ENCODE data around the gene PAQR5. TPM values are rescaled to one million over a fixed set of nuclear protein-coding genes. Genes with fewer than 3 reads are reported as not detected.

PAQR5 gene
- total RNA-seq, 4 donors from 2014 or later = 19.4 to 30.5 (median 24.5) TPM

GRCh38 chr15:69314736-69315135 lies 16.0 kb downstream of the PAQR5 start:
- peak overlapping the region in 2 of 4 donors; percentile 65 to 79 for H3K27ac ChIP-seq
- no peaks in the 10 kb centered on the region for H3K27me3 ChIP-seq
- peak in 1 of 3 donors; percentile 29 for DNase-seq
- H3K36me3 ChIP-seq = no peaks in the 10 kb centered on the region
- H3K4me1 ChIP-seq = peaks cover 0 to 34% (median 0%) of the 10 kb centered on the region in 4 donors
- H3K4me3 ChIP-seq = no peak overlapping the region
- no peaks in the 10 kb centered on the region for H3K9me3 ChIP-seq
- TF ChIP-seq POLR2A (IDR thresholded peaks at IDR 0.05) = no peak
- no peak for TF ChIP-seq CTCF (IDR thresholded peaks at IDR 0.05)

GRCh38 chr15:69315402-69316110 lies 16.8 kb downstream of the PAQR5 start:
- TF ChIP-seq CTCF (IDR thresholded peaks at IDR 0.05) (no peak), POLR2A (IDR thresholded peaks at IDR 0.05) (no peak)
- peaks cover 0 to 34% (median 0%) of the 10 kb centered on the region in 4 donors for H3K4me1 ChIP-seq
- peak overlapping the region in 1 of 4 donors; percentile 0 for H3K27ac ChIP-seq

GRCh38 chr15:69316291-69316690 lies 17.6 kb downstream of the PAQR5 start:
- H3K9me3 ChIP-seq = no peaks in the 10 kb centered on the region
- no peak for TF ChIP-seq POLR2A (IDR thresholded peaks at IDR 0.05)
- no peak for TF ChIP-seq CTCF (IDR thresholded peaks at IDR 0.05)
- H3K4me1 ChIP-seq = peaks cover 0 to 34% (median 0%) of the 10 kb centered on the region in 4 donors
- no peaks in the 10 kb centered on the region for H3K27me3 ChIP-seq
- peak in 1 of 3 donors; percentile 2 for DNase-seq
- no peak overlapping the region for H3K4me3 ChIP-seq
- H3K27ac ChIP-seq = no peak overlapping the region
- no peaks in the 10 kb centered on the region for H3K36me3 ChIP-seq

More at GRCh38 chr15:69315402-69316110, 16.8 kb downstream of the PAQR5 start:
- Histone ChIP-seq H3K36me3 (no peaks in the 10 kb centered on the region), H3K9me3 (no peaks in the 10 kb centered on the region), H3K27me3 (no peaks in the 10 kb centered on the region), H3K4me3 (no peak overlapping the region)
- peak in 1 of 3 donors; percentile 37 for DNase-seq

GRCh38 chr15:69317392-69317841 lies 18.7 kb downstream of the PAQR5 start:
- Histone ChIP-seq H3K4me1 (peaks cover 0 to 39% (median 0%) of the 10 kb centered on the region in 4 donors), H3K9me3 (no peaks in the 10 kb centered on the region), H3K36me3 (no peaks in the 10 kb centered on the region), H3K4me3 (no peak overlapping the region), H3K27me3 (no peaks in the 10 kb centered on the region), H3K27ac (peak overlapping the region in 3 of 4 donors; percentile 45 to 74 (median 59))
- TF ChIP-seq CTCF (IDR thresholded peaks at IDR 0.05) = no peak
- peak; percentile 22 to 66 for TF ChIP-seq POLR2A (IDR thresholded peaks at IDR 0.05)
- DNase-seq = peak in 1 of 3 donors; percentile 49

- Histone ChIP-seq H3K4me3 (no peak overlapping the region), H3K27me3 (no peaks in the 10 kb centered on the region), H3K27ac (peak overlapping the region in 2 of 4 donors; percentile 45 to 74), H3K4me1 (peaks cover 0 to 38% (median 0%) of the 10 kb centered on the region in 4 donors), H3K36me3 (no peaks in the 10 kb centered on the region), H3K9me3 (no peaks in the 10 kb centered on the region)
- DNase-seq = no peak
- TF ChIP-seq CTCF (IDR thresholded peaks at IDR 0.05) (no peak), POLR2A (IDR thresholded peaks at IDR 0.05) (no peak)
Measured at GRCh38 chr15:69318033-69318432, 19.3 kb downstream of the PAQR5 start.
